ENCODE results near the gene KDM4C. TPM values are rescaled to one million over a fixed set of nuclear protein-coding genes. Genes with fewer than 3 reads are reported as not detected.

KDM4C gene
- 51.5 and 57.9 TPM in 2 replicates for total RNA-seq (2014; rRNA removed; shearing (Covaris generic))
- 60.2 and 60.3 TPM in 2 replicates for total RNA-seq (2022)
- percentile 79 among the genes with signal in this experiment for Bru-seq, nascent RNA
- percentile 71 among the genes with signal in this experiment for BruChase-seq, experiment 1, labeled RNA remaining after a 6-hour chase
- BruChase-seq, experiment 2, labeled RNA remaining after a 2-hour chase, result percentile 69 among the genes with signal in this experiment
- long read RNA-seq, full-length matches to known transcripts, result 36 of 85 reads
- long read RNA-seq, partial matches to known transcripts, result 16 of 85 reads
- long read RNA-seq, other reads (novel, unspliced or antisense), result 33 of 85 reads

DNA sequence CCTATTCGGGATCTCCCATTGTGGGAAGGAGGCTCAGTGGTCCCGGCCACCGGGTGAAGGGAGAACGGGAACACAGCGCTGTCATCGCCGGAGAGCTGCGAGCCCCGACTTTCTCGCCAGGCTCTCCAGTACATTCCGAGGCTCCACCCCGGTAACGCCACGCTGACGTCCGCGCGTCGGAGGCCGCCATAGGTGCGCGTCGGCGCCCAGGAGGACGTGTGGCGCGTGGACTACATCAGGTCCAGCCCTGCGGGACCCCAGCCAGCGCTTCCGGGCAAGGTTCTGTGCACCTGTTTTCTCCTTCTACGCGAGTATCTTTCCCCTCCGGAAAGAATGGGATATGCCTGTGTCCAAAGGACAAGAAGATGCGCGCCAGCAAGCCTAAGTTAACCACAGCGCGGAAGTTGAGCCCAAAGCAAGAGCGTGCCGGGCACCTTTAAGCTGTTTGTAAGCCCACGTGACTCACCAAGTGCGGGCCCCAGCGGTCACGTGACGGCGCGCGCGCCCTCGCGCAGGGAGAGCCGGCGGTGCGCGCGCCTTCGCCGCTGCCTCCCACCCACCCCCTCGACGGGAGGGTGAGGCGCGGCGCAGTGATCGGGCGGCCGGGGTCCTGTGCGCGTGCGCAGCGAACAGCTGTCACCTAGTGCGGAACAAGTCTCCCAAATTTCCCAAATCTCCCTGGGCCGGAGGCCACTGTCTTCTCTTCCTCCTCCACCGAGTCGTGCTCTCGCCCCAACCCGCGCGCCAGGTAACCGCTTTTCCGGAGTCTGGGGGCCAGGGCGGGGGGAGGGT, at the start of gene KDM4C:
Gene KDM4C, plus strand, starts transcription at position 518 of the 792 bp plus-strand sequence. CDS start 35,016 bp downstream, outside the sequence.
- Histone ChIP-seq H4K20me1 (ENCODE audit: insufficient read depth, low read length) (0 out of 2 replicates have a peak, but pooled peaks cover 8% of the 10 kb centered on the region), H3K9me3 (ENCODE audit: low read length) (no peaks in the 10 kb centered on the region), H3K4me2 (ENCODE audit: low read length) (peak within 1 kb of the TSS; percentile 87), H3K27ac (ENCODE audit: low read depth, low read length, poor library complexity, severe bottlenecking) (peak within 1 kb of the TSS; percentile 80), H2AFZ (ENCODE audit: low read length) (peak within 1 kb of the TSS; percentile 96), H3K36me3 (ENCODE audit: insufficient read depth, low read length) (no peaks in the 10 kb centered on the region), H3K4me1 (ENCODE audit: insufficient read depth, low read length, poor library complexity, severe bottlenecking) (peaks cover 22% of the 10 kb centered on the region), H3K4me3 (ENCODE audit: low read depth, low read length, poor library complexity, severe bottlenecking) (peak within 1 kb of the TSS; percentile 94), H3K9me2 (ENCODE audit: insufficient read depth, low read length) (no peaks in the 10 kb centered on the region), H3K79me2 (ENCODE audit: insufficient read depth, low read depth, low read length) (peaks cover 37% of the 10 kb centered on the region)
- intact Hi-C loops (cut with micrococcal nuclease; ENCODE audit: unreplicated experiment), result loop anchor here (1.0 to 5.0 kb wide), 4 partner anchors 55 to 750 kb away; partner anchors contain the start of gene UHRF2
- BruUV-seq (replicated peaks), result TSS peak; percentile 87
- ChIA-PET POLR2A (interaction anchor here (0.5 to 3.1 kb wide), 5 partner anchors 12 to 1125 kb away, joined by 3 to 21 read pairs (median 6); no protein-coding TSS in a partner anchor), CTCF (ENCODE audit: unreplicated experiment) (no interaction called here)
- no peak for TF ChIP-seq CTCF (conservative IDR thresholded peaks at IDR 0.05; ENCODE audit: low read length)
- TF ChIP-seq EZH2phosphoT487 (IDR thresholded peaks at IDR 0.05; ENCODE audit: borderline replicate concordance, low read depth, low read length), result no peak
- DNase-seq (ENCODE audit: low spot score), result peak; percentile 97

- ChIA-PET CTCF (ENCODE audit: unreplicated experiment) (no interaction called here), POLR2A (interaction anchor here (0.7 kb wide), 1 partner anchor 1280 kb away, joined by 7 read pairs; no protein-coding TSS in a partner anchor)
- intact Hi-C loops (cut with micrococcal nuclease; ENCODE audit: unreplicated experiment), result no loop called here
- peak; percentile 46 for DNase-seq (ENCODE audit: low spot score)
- Histone ChIP-seq H3K9me3 (ENCODE audit: low read length) (peaks cover 14% of the 10 kb centered on the region; the same call in 1 of the 2 replicates), H3K4me3 (ENCODE audit: low read depth, low read length, poor library complexity, severe bottlenecking) (no peak overlapping the region), H2AFZ (ENCODE audit: low read length) (no peak overlapping the region), H3K36me3 (ENCODE audit: insufficient read depth, low read length) (no peaks in the 10 kb centered on the region), H3K4me2 (ENCODE audit: low read length) (no peak overlapping the region), H3K79me2 (ENCODE audit: insufficient read depth, low read depth, low read length) (no peaks in the 10 kb centered on the region), H3K27ac (ENCODE audit: low read depth, low read length, poor library complexity, severe bottlenecking) (no peak overlapping the region), H4K20me1 (ENCODE audit: insufficient read depth, low read length) (no peaks in the 10 kb centered on the region), H3K9me2 (ENCODE audit: insufficient read depth, low read length) (no peaks in the 10 kb centered on the region), H3K4me1 (ENCODE audit: insufficient read depth, low read length, poor library complexity, severe bottlenecking) (peaks cover 7% of the 10 kb centered on the region)
- TF ChIP-seq CTCF (conservative IDR thresholded peaks at IDR 0.05; ENCODE audit: low read length) (no peak), EZH2phosphoT487 (IDR thresholded peaks at IDR 0.05; ENCODE audit: borderline replicate concordance, low read depth, low read length) (no peak)
- no TSS peak for BruUV-seq (replicated peaks)
Measured at GRCh38 chr9:6708732-6709131, 49.0 kb upstream of the KDM4C start.
